Neural progenitor cell (in vitro differentiated cells): ENCODE data around the gene MGMT. TPM values are rescaled to one million over a fixed set of nuclear protein-coding genes. Genes with fewer than 3 reads are reported as not detected.
A peak's percentile ranks its signal among the peaks of the same experiment; 100 is the strongest.

ENCODE experiments used
- DNase-seq: peaks from one replicate; pipeline ENCODE4 v3.0.0-alpha.2; 2016; ENCODE audit warnings: low spot score
- H2AFZ ChIP-seq: fragments of 200-600 bp; sonication (generic); replicated peaks from 2 replicates; pipeline ENCODE4 v1.6.1; 2016; ENCODE audit warnings: antibody characterized with exemption
- H3F3A ChIP-seq: fragments of 200-600 bp; sonication (generic); 2 replicates; pipeline ENCODE4 v1.6.1; 2016; ENCODE audit warnings: antibody characterized with exemption, low read depth
- H3K27ac ChIP-seq: fragments of 200-600 bp; sonication (generic); 2 replicates; pipeline ENCODE4 v1.5.1; 2016; ENCODE audit warnings: mild to moderate bottlenecking
- H3K27me3 ChIP-seq: fragments of 200-600 bp; sonication (generic); 2 replicates; pipeline ENCODE4 v1.6.1; 2016; ENCODE audit warnings: mild to moderate bottlenecking, moderate library complexity
- H3K36me3 ChIP-seq: fragments of 200-600 bp; sonication (generic); 2 replicates; pipeline ENCODE4 v1.5.1; 2016
- H3K4me1 ChIP-seq: fragments of 200-600 bp; sonication (generic); 2 replicates; pipeline ENCODE4 v1.6.1; 2016; ENCODE audit warnings: mixed run types
- H3K4me2 ChIP-seq: fragments of 200-600 bp; sonication (generic); 2 replicates; pipeline ENCODE4 v1.6.1; 2016
- H3K4me3 ChIP-seq: fragments of 200-600 bp; sonication (generic); 2 replicates; pipeline ENCODE4 v1.5.1; 2016
- H3K79me2 ChIP-seq: fragments of 200-600 bp; sonication (generic); 2 replicates; pipeline ENCODE4 v1.6.1; 2016; ENCODE audit warnings: low read depth
- H3K9ac ChIP-seq: fragments of 200-600 bp; sonication (generic); 2 replicates; pipeline ENCODE4 v1.6.1; 2016
- H3K9me3 ChIP-seq: fragments of 200-600 bp; sonication (generic); 2 replicates; pipeline ENCODE4 v1.5.1; 2016; ENCODE audit warnings: low read depth
- H4K20me1 ChIP-seq: fragments of 200-600 bp; sonication (generic); 2 replicates; pipeline ENCODE4 v1.6.1; 2016; ENCODE audit warnings: low read depth
- H3K27ac Mint-ChIP-seq: 3 replicates; pipeline ENCODE4 v1.8.0; 2021; ENCODE audit warnings: mixed read lengths
- H3K27me3 Mint-ChIP-seq: 2 replicates; pipeline ENCODE4 v1.8.0; 2022; ENCODE audit warnings: low read depth, mild to moderate bottlenecking, inconsistent platforms, moderate library complexity, mixed read lengths; ENCODE audit not compliant: insufficient read depth
- H3K36me3 Mint-ChIP-seq: 3 replicates; pipeline ENCODE4 v1.8.0; 2021; ENCODE audit warnings: mixed read lengths
- H3K4me1 Mint-ChIP-seq: 3 replicates; pipeline ENCODE4 v1.8.0; 2021; ENCODE audit warnings: mixed read lengths
- H3K4me3 Mint-ChIP-seq: 3 replicates; pipeline ENCODE4 v1.8.0; 2021; ENCODE audit warnings: mild to moderate bottlenecking, moderate library complexity, mixed read lengths
- H3K9me3 Mint-ChIP-seq: 3 replicates; pipeline ENCODE4 v1.8.0; 2020; ENCODE audit warnings: mixed read lengths
- CTCF ChIP-seq: fragments of 200-600 bp; sonication (generic); IDR thresholded peaks from 2 replicates; pipeline ENCODE4 v1.5.1; 2017; ENCODE audit warnings: antibody characterized with exemption, mild to moderate bottlenecking
- EZH2 ChIP-seq: fragments of 200-600 bp; sonication (generic); IDR thresholded peaks from 2 replicates; pipeline ENCODE4 v1.6.1; 2017; ENCODE audit warnings: antibody characterized with exemption, mild to moderate bottlenecking, moderate library complexity
- EZH2phosphoT487 ChIP-seq: fragments of 200-600 bp; sonication (generic); IDR thresholded peaks from 2 replicates; pipeline ENCODE4 v1.6.1; 2017; ENCODE audit warnings: antibody characterized with exemption
- total RNA-seq: library from RNA; depleted of rRNA; stranded (reverse); fragments of >200 nt; gene quantifications from 2 replicates; pipeline ENCODE4 v1.2.3, GENCODE V29; 2015; ENCODE audit warnings: low replicate concordance

The MGMT gene
- total RNA-seq, 1 donor from 2014 or later: 17.5 TPM

DNA sequence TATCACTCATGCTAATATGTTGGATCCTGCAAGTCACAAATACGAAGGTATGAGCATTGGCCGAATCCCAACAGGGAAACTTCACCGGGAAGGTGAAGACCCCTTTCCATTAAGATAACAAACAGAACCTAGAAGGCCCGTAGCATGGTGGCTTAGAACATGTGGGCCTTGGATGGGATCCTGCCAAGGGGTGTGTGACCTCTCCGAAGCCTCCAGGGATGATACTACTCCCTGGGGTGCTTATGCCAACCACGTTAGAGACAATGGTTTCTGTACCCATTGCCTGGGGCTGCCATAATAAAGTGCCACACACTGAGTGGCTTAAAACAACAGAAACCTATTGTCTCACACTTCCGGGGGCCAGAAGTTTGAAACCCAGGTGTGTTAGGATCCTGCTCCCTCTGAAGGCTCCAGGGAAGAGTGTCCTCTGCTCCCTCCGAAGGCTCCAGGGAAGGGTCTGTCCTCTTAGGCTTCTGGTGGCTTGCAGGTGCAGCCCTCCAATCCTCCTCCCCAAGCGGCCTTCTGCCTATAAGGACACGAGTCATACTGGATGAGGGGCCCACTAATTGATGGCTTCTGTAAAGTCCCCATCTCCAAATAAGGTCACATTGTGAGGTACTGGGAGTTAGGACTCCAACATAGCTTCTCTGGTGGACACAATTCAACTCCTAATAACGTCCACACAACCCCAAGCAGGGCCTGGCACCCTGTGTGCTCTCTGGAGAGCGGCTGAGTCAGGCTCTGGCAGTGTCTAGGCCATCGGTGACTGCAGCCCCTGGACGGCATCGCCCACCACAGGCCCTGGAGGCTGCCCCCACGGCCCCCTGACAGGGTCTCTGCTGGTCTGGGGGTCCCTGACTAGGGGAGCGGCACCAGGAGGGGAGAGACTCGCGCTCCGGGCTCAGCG, 992 bp upstream of the MGMT start:
- Histone ChIP-seq H3K4me2 (peak overlapping the region; percentile 51), H2AFZ (no peak overlapping the region), H3K27ac (no peak overlapping the region), H4K20me1 (no peaks in the 10 kb centered on the region), H3K4me1 (peaks cover 7% of the 10 kb centered on the region), H3K36me3 (no peaks in the 10 kb centered on the region), H3K79me2 (no peaks in the 10 kb centered on the region), H3K9ac (no peak overlapping the region), H3K4me3 (no peak overlapping the region), H3K27me3 (no peaks in the 10 kb centered on the region), H3F3A (no peaks in the 10 kb centered on the region), H3K9me3 (no peaks in the 10 kb centered on the region)
- Mint-ChIP-seq H3K27me3 (peaks cover 5% of the 10 kb centered on the region), H3K4me1 (peaks cover 6% of the 10 kb centered on the region), H3K9me3 (peaks cover 2% of the 10 kb centered on the region), H3K27ac (no peak overlapping the region), H3K36me3 (peaks cover 4% of the 10 kb centered on the region), H3K4me3 (no peak overlapping the region)
- TF ChIP-seq EZH2 (no peak), EZH2phosphoT487 (no peak), CTCF (no peak)
- DNase-seq: no peak

GRCh38 chr10:129467359-129468064, 471 bp downstream of the MGMT start:
- peaks cover 6% of the 10 kb centered on the region for H3K4me1 Mint-ChIP-seq
- Histone ChIP-seq H3K4me3 (peak overlapping the region; percentile 68), H4K20me1 (no peaks in the 10 kb centered on the region), H3K9me3 (no peaks in the 10 kb centered on the region), H3K4me2 (peak overlapping the region; percentile 98), H3K27me3 (no peaks in the 10 kb centered on the region), H3K9ac (no peak overlapping the region), H3K4me1 (peaks cover 7% of the 10 kb centered on the region), H3K36me3 (no peaks in the 10 kb centered on the region), H3K79me2 (no peaks in the 10 kb centered on the region), H2AFZ (peak overlapping the region; percentile 79), H3K27ac (no peak overlapping the region), H3F3A (no peaks in the 10 kb centered on the region)
- no peak for DNase-seq
- H3K36me3 Mint-ChIP-seq: peaks cover 11% of the 10 kb centered on the region
- H3K4me3 Mint-ChIP-seq: peak overlapping the region; percentile 85
- H3K27me3 Mint-ChIP-seq: peaks cover 3% of the 10 kb centered on the region
- no peak for TF ChIP-seq EZH2phosphoT487
- no peak for TF ChIP-seq EZH2
- TF ChIP-seq CTCF: no peak
- peak overlapping the region; percentile 60 for H3K27ac Mint-ChIP-seq
- peaks cover 2% of the 10 kb centered on the region for H3K9me3 Mint-ChIP-seq

DNA sequence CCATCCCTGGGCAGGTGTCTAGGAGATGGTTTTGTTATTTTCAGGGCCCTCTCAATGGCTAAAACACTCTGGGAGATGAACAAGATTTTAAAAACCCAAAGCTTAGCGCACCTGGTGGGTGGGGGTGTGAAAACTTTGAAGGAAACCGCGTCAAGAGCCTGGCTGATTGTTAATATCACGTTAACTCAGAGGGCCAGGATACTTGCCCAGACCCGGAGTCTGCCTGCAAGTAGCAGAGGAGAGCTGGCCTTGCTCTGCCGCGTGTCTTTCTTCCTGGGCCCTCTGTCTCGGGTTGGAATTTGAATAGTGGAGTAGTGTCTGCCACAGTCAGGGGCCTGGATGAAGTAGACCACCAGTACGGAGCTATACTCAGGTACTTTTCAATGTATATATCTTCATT, 1.1 kb downstream of the MGMT start:
- no peak overlapping the region for H3K27ac Mint-ChIP-seq

More for the DNA sequence above, 1.1 kb downstream of the MGMT start:
- no peak for TF ChIP-seq EZH2phosphoT487
- no peak for TF ChIP-seq EZH2
- TF ChIP-seq CTCF: no peak
- H3K9ac ChIP-seq: no peak overlapping the region
- no peaks in the 10 kb centered on the region for H4K20me1 ChIP-seq
- Mint-ChIP-seq H3K36me3 (peaks cover 11% of the 10 kb centered on the region), H3K9me3 (peaks cover 2% of the 10 kb centered on the region), H3K27me3 (peaks cover 3% of the 10 kb centered on the region), H3K4me3 (no peak overlapping the region), H3K4me1 (peaks cover 6% of the 10 kb centered on the region)
- H3K4me3 ChIP-seq: no peak overlapping the region
- no peaks in the 10 kb centered on the region for H3F3A ChIP-seq
- H3K9me3 ChIP-seq: no peaks in the 10 kb centered on the region
- H3K36me3 ChIP-seq: no peaks in the 10 kb centered on the region
- no peak overlapping the region for H2AFZ ChIP-seq
- no peak for DNase-seq
- H3K27me3 ChIP-seq: no peaks in the 10 kb centered on the region
- no peak overlapping the region for H3K27ac ChIP-seq
- no peaks in the 10 kb centered on the region for H3K79me2 ChIP-seq
- H3K4me2 ChIP-seq: peak overlapping the region; percentile 98
- H3K4me1 ChIP-seq: peaks cover 7% of the 10 kb centered on the region
